Stimulated activated CD4-positive, alpha-beta T cell treated with anti-CD3 and anti-CD28 coated beads, TNF-alpha, amount 100 ng/mL, for 48 hours (primary cell): ENCODE data around the gene N4BP2.

Experiments
- DNase-seq, 3 donors: peaks; one replicate each; pipeline ENCODE4 v3.0.0-alpha.2; 2020; ENCODE audit warnings: low read depth in 3 of 3

Gene N4BP2

GRCh38 chr4:40152637-40153036 lies 96.0 kb downstream of the N4BP2 start:
- DNase-seq = no peak

GRCh38 chr4:40157436-40157835 lies 100.8 kb downstream of the N4BP2 start:
- no peak for DNase-seq

- DNase-seq = no peak
These were observed 103.6 kb downstream of the N4BP2 start for GRCh38 chr4:40160258-40160657.

- no peak for DNase-seq
These were observed 107.8 kb downstream of the N4BP2 start for GRCh38 chr4:40164459-40164858.

- DNase-seq = no peak
These were observed 109.3 kb downstream of the N4BP2 start for GRCh38 chr4:40165916-40166315.

GRCh38 chr4:40168070-40168469 lies 111.4 kb downstream of the N4BP2 start:
- no peak for DNase-seq

- no peak for DNase-seq
These were observed 113.9 kb downstream of the N4BP2 start for GRCh38 chr4:40170588-40170987.

- no peak for DNase-seq
These were observed 116.8 kb downstream of the N4BP2 start for GRCh38 chr4:40173470-40173875.

GRCh38 chr4:40176602-40177001 lies 120.0 kb downstream of the N4BP2 start:
- DNase-seq = no peak

- DNase-seq = no peak
These were observed 120.9 kb downstream of the N4BP2 start for GRCh38 chr4:40177591-40177990.

GRCh38 chr4:40178672-40179071 lies 122.0 kb downstream of the N4BP2 start:
- no peak for DNase-seq

GRCh38 chr4:40179360-40179759 lies 122.7 kb downstream of the N4BP2 start:
- DNase-seq = no peak

GRCh38 chr4:40180356-40180755 lies 123.7 kb downstream of the N4BP2 start:
- DNase-seq = no peak

GRCh38 chr4:40182001-40182400 lies 125.4 kb downstream of the N4BP2 start:
- no peak for DNase-seq

- DNase-seq = no peak
These were observed 126.3 kb downstream of the N4BP2 start for GRCh38 chr4:40182954-40183353.

- no peak for DNase-seq
These were observed 127.2 kb downstream of the N4BP2 start for GRCh38 chr4:40183615-40184411.

GRCh38 chr4:40185830-40186664 lies 129.4 kb downstream of the N4BP2 start:
- DNase-seq = no peak

GRCh38 chr4:40186665-40187014 lies 130.0 kb downstream of the N4BP2 start:
- DNase-seq = no peak

GRCh38 chr4:40187386-40187906 lies 130.8 kb downstream of the N4BP2 start:
- DNase-seq = no peak

- DNase-seq = no peak
These were observed 133.4 kb downstream of the N4BP2 start for GRCh38 chr4:40190019-40190418.

- DNase-seq = no peak
These were observed 133.8 kb downstream of the N4BP2 start for GRCh38 chr4:40190465-40190864.

- no peak for DNase-seq
These were observed 134.5 kb downstream of the N4BP2 start for GRCh38 chr4:40190880-40191815.
